ENCODE measurements around the gene PUM1. TPM values are rescaled to one million over a fixed set of nuclear protein-coding genes. Genes with fewer than 3 reads are reported as not detected.

The PUM1 gene
- total and polyA plus RNA-seq, 2 donors (not counting 1 experiment from before 2014, with no cell fraction given), result 59.3 to 70.5 TPM

- Histone ChIP-seq H3K9me3 (ENCODE audit: control insufficient read depth, insufficient read depth, low read depth, low read length) (no peaks in the 10 kb centered on the region), H3K36me3 (ENCODE audit: control insufficient read depth, insufficient read depth, low read length) (no peaks in the 10 kb centered on the region), H3K4me2 (ENCODE audit: extremely low read depth, insufficient read depth, low read length) (no peak overlapping the region), H3K27ac (ENCODE audit: insufficient read depth, low read length) (no peak overlapping the region), H3K27me3 (ENCODE audit: control insufficient read depth, insufficient read depth, low read length) (no peaks in the 10 kb centered on the region), H3K9ac (ENCODE audit: insufficient read depth, low read length) (peak overlapping the region; percentile 13), H2AFZ (ENCODE audit: low read length) (peak overlapping the region; percentile 50), H4K20me1 (ENCODE audit: control insufficient read depth, extremely low read depth, insufficient read depth, low read length) (no peaks in the 10 kb centered on the region), H3K79me2 (ENCODE audit: control insufficient read depth, insufficient read depth, low read length) (no peaks in the 10 kb centered on the region), H3K4me3 (replicated peaks in 1 of 4; ENCODE audit: control extremely low read depth in 1 of 4, insufficient read depth in 1 of 4, low read depth in 3 of 4, low read length in 4 of 4) (no peak overlapping the region), H3K4me1 (ENCODE audit: control insufficient read depth, extremely low read depth, insufficient read depth, low read length) (no peaks in the 10 kb centered on the region)
- peak; percentile 65 to 75 for DNase-seq (ENCODE audit: low read depth in 2 of 2)
- TF ChIP-seq CTCF (conservative IDR thresholded peaks at IDR 0.05 in 1 of 2, IDR thresholded peaks at IDR 0.05 in 1 of 2; ENCODE audit: low read depth in 1 of 2, low read length in 2 of 2) (no peak), EZH2 (IDR thresholded peaks at IDR 0.05; ENCODE audit: low read length, missing control alignments) (no peak)
Observed at GRCh38 chr1:31102501-31102950, 37.0 kb upstream of the PUM1 start.

GRCh38 chr1:31101147-31101502 is 35.6 kb upstream of the PUM1 start:
- Histone ChIP-seq H3K27me3 (ENCODE audit: control insufficient read depth, insufficient read depth, low read length) (no peaks in the 10 kb centered on the region), H3K4me3 (replicated peaks in 1 of 4; ENCODE audit: control extremely low read depth in 1 of 4, insufficient read depth in 1 of 4, low read depth in 3 of 4, low read length in 4 of 4) (no peak overlapping the region), H3K9ac (ENCODE audit: insufficient read depth, low read length) (no peak overlapping the region), H3K4me2 (ENCODE audit: extremely low read depth, insufficient read depth, low read length) (no peak overlapping the region), H3K36me3 (ENCODE audit: control insufficient read depth, insufficient read depth, low read length) (no peaks in the 10 kb centered on the region), H3K27ac (ENCODE audit: insufficient read depth, low read length) (no peak overlapping the region), H4K20me1 (ENCODE audit: control insufficient read depth, extremely low read depth, insufficient read depth, low read length) (no peaks in the 10 kb centered on the region), H3K79me2 (ENCODE audit: control insufficient read depth, insufficient read depth, low read length) (no peaks in the 10 kb centered on the region), H2AFZ (ENCODE audit: low read length) (no peak overlapping the region), H3K9me3 (ENCODE audit: control insufficient read depth, insufficient read depth, low read depth, low read length) (no peaks in the 10 kb centered on the region), H3K4me1 (ENCODE audit: control insufficient read depth, extremely low read depth, insufficient read depth, low read length) (no peaks in the 10 kb centered on the region)
- TF ChIP-seq CTCF (conservative IDR thresholded peaks at IDR 0.05 in 1 of 2, IDR thresholded peaks at IDR 0.05 in 1 of 2; ENCODE audit: low read depth in 1 of 2, low read length in 2 of 2), result no peak
- TF ChIP-seq EZH2 (IDR thresholded peaks at IDR 0.05; ENCODE audit: low read length, missing control alignments), result no peak
- peak; percentile 71 to 82 for DNase-seq (ENCODE audit: low read depth in 2 of 2)

GRCh38 chr1:31099293-31100032 is 33.9 kb upstream of the PUM1 start:
- Histone ChIP-seq H3K27ac (ENCODE audit: insufficient read depth, low read length) (no peak overlapping the region), H3K4me2 (ENCODE audit: extremely low read depth, insufficient read depth, low read length) (no peak overlapping the region), H3K4me3 (replicated peaks in 1 of 4; ENCODE audit: control extremely low read depth in 1 of 4, insufficient read depth in 1 of 4, low read depth in 3 of 4, low read length in 4 of 4) (no peak overlapping the region), H3K27me3 (ENCODE audit: control insufficient read depth, insufficient read depth, low read length) (no peaks in the 10 kb centered on the region), H3K4me1 (ENCODE audit: control insufficient read depth, extremely low read depth, insufficient read depth, low read length) (peaks cover 3% of the 10 kb centered on the region), H3K9ac (ENCODE audit: insufficient read depth, low read length) (no peak overlapping the region), H3K36me3 (ENCODE audit: control insufficient read depth, insufficient read depth, low read length) (no peaks in the 10 kb centered on the region), H3K79me2 (ENCODE audit: control insufficient read depth, insufficient read depth, low read length) (no peaks in the 10 kb centered on the region), H4K20me1 (ENCODE audit: control insufficient read depth, extremely low read depth, insufficient read depth, low read length) (no peaks in the 10 kb centered on the region), H2AFZ (ENCODE audit: low read length) (no peak overlapping the region), H3K9me3 (ENCODE audit: control insufficient read depth, insufficient read depth, low read depth, low read length) (no peaks in the 10 kb centered on the region)
- no peak for TF ChIP-seq EZH2 (IDR thresholded peaks at IDR 0.05; ENCODE audit: low read length, missing control alignments)
- TF ChIP-seq CTCF (conservative IDR thresholded peaks at IDR 0.05 in 1 of 2, IDR thresholded peaks at IDR 0.05 in 1 of 2; ENCODE audit: low read depth in 1 of 2, low read length in 2 of 2), result no peak
- DNase-seq (ENCODE audit: low read depth in 2 of 2), result no peak
